SH-SY5Y (cell line): ENCODE results near the gene FANCD2OS.

Source experiments
- GATA2 ChIP-seq: IDR thresholded peaks from 2 replicates; pipeline ENCODE4 v1.6.1; 2011; ENCODE audit warnings: mild to moderate bottlenecking, low read depth, low read length
- GATA3 ChIP-seq: IDR thresholded peaks from 2 replicates; pipeline ENCODE4 v1.6.1; 2011; ENCODE audit warnings: low read depth, mild to moderate bottlenecking, low read length, moderate library complexity

- TF ChIP-seq GATA3 (no peak), GATA2 (no peak)
These were observed 37.6 kb upstream of the FANCD2OS start for GRCh38 chr3:10145685-10146084.
